ENCODE results near the gene IMPDH2. TPM values are rescaled to one million over a fixed set of nuclear protein-coding genes. Genes with fewer than 3 reads are reported as not detected.

Gene IMPDH2
- total RNA-seq, 1 experiment from 2014 or later = 184 TPM

DNA sequence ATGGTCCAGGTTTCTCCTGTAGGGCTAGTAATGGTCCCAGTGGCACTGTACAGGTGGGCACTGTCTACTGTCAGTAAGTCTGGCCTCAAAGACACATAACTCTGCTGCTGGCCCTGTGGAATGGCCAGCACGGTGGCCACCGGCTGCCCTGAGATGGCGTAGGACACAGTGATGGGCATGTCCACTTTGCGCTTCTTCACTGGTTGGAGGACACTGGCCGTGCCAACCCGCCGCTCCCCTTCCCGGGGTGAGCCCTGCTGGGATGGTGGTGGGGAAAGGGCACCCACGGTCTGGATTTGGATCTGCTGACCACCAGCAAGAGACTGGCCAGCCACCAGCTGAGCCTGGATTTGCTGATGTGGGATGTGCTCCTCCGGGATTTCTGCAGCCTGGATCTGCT lies 28.1 kb upstream of the IMPDH2 start:
- Mint-ChIP-seq H3K4me3 (ENCODE audit: low read depth, unreplicated experiment) (no peak overlapping the region), H3K9me3 (ENCODE audit: low read depth, unreplicated experiment) (no peaks in the 10 kb centered on the region), H3K36me3 (ENCODE audit: insufficient read depth, unreplicated experiment) (peaks cover 41% of the 10 kb centered on the region), H3K4me1 (ENCODE audit: low read depth, unreplicated experiment) (peaks cover 8% of the 10 kb centered on the region), H3K27ac (ENCODE audit: unreplicated experiment) (no peak overlapping the region), H3K27me3 (ENCODE audit: unreplicated experiment) (no peaks in the 10 kb centered on the region)
- CTCF ChIA-PET = no interaction called here
- TF ChIP-seq, protein P1, sequence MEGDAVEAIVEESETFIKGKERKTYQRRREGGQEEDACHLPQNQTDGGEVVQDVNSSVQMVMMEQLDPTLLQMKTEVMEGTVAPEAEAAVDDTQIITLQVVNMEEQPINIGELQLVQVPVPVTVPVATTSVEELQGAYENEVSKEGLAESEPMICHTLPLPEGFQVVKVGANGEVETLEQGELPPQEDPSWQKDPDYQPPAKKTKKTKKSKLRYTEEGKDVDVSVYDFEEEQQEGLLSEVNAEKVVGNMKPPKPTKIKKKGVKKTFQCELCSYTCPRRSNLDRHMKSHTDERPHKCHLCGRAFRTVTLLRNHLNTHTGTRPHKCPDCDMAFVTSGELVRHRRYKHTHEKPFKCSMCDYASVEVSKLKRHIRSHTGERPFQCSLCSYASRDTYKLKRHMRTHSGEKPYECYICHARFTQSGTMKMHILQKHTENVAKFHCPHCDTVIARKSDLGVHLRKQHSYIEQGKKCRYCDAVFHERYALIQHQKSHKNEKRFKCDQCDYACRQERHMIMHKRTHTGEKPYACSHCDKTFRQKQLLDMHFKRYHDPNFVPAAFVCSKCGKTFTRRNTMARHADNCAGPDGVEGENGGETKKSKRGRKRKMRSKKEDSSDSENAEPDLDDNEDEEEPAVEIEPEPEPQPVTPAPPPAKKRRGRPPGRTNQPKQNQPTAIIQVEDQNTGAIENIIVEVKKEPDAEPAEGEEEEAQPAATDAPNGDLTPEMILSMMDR (IDR thresholded peaks at IDR 0.05; ENCODE audit: unreplicated experiment) = no peak
- intact Hi-C loops (cut with micrococcal nuclease; ENCODE audit: unreplicated experiment) = no loop called here
- BruUV-seq (replicated peaks) = TSS peak; percentile 31
- DNase-seq = no peak

DNA sequence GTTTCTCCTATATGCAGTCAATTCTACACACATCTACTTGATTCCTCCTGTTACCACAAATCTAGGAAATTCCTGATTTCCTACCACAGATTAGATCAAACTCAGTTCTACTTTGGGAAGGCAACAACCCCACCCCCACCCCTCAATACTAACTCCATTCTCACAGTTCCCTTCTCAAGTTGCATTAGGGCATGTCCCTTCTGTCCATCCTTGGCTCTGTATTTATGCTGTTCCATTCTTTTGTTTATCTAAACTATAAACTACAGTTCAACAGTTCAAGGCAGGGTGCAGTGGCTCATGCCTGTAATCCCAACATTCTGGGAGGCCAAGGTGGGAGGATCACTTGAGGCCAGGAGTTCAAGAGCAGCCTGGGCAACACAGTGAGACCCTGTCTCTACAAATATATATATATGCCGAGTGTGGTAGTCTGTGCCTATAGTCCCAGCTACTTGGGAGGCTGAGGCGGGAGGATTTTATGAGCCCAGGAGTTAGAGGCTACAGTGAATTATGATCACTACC lies 25.2 kb upstream of the IMPDH2 start:
- TF ChIP-seq, protein P1 (IDR thresholded peaks at IDR 0.05; ENCODE audit: unreplicated experiment) = no peak
- Mint-ChIP-seq H3K27ac (ENCODE audit: unreplicated experiment) (no peak overlapping the region), H3K9me3 (ENCODE audit: low read depth, unreplicated experiment) (no peaks in the 10 kb centered on the region), H3K36me3 (ENCODE audit: insufficient read depth, unreplicated experiment) (peaks cover 45% of the 10 kb centered on the region), H3K4me3 (ENCODE audit: low read depth, unreplicated experiment) (no peak overlapping the region), H3K27me3 (ENCODE audit: unreplicated experiment) (no peaks in the 10 kb centered on the region), H3K4me1 (ENCODE audit: low read depth, unreplicated experiment) (peaks cover 8% of the 10 kb centered on the region)
- DNase-seq = no peak
- BruUV-seq (replicated peaks) = no TSS peak
- intact Hi-C loops (cut with micrococcal nuclease; ENCODE audit: unreplicated experiment) = no loop called here
- CTCF ChIA-PET = no interaction called here

DNA sequence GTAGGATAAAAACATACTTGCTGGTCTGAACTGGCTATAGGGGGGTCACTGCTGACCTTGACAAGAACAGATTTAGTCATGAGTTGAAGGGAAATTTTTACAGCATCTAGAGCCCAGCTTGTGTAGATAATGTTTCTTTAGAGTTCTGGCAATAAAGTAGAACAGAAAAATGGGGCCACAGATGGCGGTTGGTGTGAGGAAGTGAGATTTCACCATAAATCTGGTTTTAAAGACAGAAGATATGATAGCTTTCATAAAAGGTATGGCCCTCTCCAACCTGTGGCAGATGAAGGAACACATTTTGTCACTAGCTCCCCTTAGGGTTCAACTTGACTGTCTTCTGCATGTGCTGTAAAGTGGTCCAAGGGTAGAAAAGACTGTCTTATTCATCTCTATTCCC lies 24.3 kb upstream of the IMPDH2 start:
- peaks cover 38% of the 10 kb centered on the region for H3K36me3 Mint-ChIP-seq (ENCODE audit: insufficient read depth, unreplicated experiment)
- H3K27ac Mint-ChIP-seq (ENCODE audit: unreplicated experiment) = no peak overlapping the region
- no peak overlapping the region for H3K4me3 Mint-ChIP-seq (ENCODE audit: low read depth, unreplicated experiment)
- no TSS peak for BruUV-seq (replicated peaks)
- peaks cover 8% of the 10 kb centered on the region for H3K4me1 Mint-ChIP-seq (ENCODE audit: low read depth, unreplicated experiment)
- intact Hi-C loops (cut with micrococcal nuclease; ENCODE audit: unreplicated experiment) = no loop called here
- no peaks in the 10 kb centered on the region for H3K9me3 Mint-ChIP-seq (ENCODE audit: low read depth, unreplicated experiment)
- no peaks in the 10 kb centered on the region for H3K27me3 Mint-ChIP-seq (ENCODE audit: unreplicated experiment)
- CTCF ChIA-PET = no interaction called here
- no peak for DNase-seq
- TF ChIP-seq, protein P1 (IDR thresholded peaks at IDR 0.05; ENCODE audit: unreplicated experiment) = no peak

DNA sequence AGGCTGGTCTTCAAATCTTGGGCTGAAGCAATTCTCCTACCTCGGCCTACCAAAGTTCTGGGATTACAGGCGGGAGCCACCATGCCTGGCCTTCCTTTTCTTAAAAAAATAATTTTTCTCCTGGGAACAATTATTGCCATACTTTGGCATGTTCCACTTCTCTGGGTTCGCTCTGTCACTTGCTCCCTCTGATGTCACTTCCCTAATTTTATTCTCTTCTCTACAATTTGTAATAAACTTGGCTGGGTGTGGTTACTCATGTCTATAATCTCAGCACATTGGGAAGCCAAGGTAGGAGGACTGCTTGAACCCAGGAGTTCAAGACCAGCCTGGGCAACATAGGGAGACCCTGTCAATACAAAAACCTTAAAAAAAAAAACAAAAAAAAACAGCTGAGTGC lies 6.1 kb upstream of the IMPDH2 start:
- BruUV-seq (replicated peaks) = no TSS peak
- no peaks in the 10 kb centered on the region for H3K27me3 Mint-ChIP-seq (ENCODE audit: unreplicated experiment)
- no peaks in the 10 kb centered on the region for H3K9me3 Mint-ChIP-seq (ENCODE audit: low read depth, unreplicated experiment)
- H3K4me1 Mint-ChIP-seq (ENCODE audit: low read depth, unreplicated experiment) = no peaks in the 10 kb centered on the region
- intact Hi-C loops (cut with micrococcal nuclease; ENCODE audit: unreplicated experiment) = no loop called here
- peaks cover 28% of the 10 kb centered on the region for H3K36me3 Mint-ChIP-seq (ENCODE audit: insufficient read depth, unreplicated experiment)
- H3K4me3 Mint-ChIP-seq (ENCODE audit: low read depth, unreplicated experiment) = no peak overlapping the region
- CTCF ChIA-PET = no interaction called here
- DNase-seq = no peak
- H3K27ac Mint-ChIP-seq (ENCODE audit: unreplicated experiment) = no peak overlapping the region
- TF ChIP-seq, protein P1 (IDR thresholded peaks at IDR 0.05; ENCODE audit: unreplicated experiment) = no peak

Measured in Calu3 (cell line).